Heart right ventricle (tissue), 16 donors: ENCODE data around the gene P2RX7. TPM values are rescaled to one million over a fixed set of nuclear protein-coding genes. Genes with fewer than 3 reads are reported as not detected.
"Not testable (repeated sequence)": the region's sequence is repeated elsewhere in the genome, so short reads cannot be mapped to it uniquely, and the experiment has no call there.

ENCODE experiments used
- ATAC-seq, 8 donors: fragments of 200-7000 bp; cut with Tn5 transposase; one replicate each; pipeline ENCODE4 v1.9.1; 2020; ENCODE audit warnings: mild to moderate bottlenecking in 8 of 8, moderate library complexity in 8 of 8, moderate number of reproducible peaks in 1 of 8
- DNase-seq, 2 donors: peaks; one replicate each; pipeline ENCODE4 v3.0.0-alpha.2; 2020
- H3K27ac ChIP-seq, 10 donors: fragments of 200-600 bp; sonication (generic) in 2 of 10; one replicate each; pipeline versions ENCODE4 v1.5.0 to v1.8.0; 2020 to 2022; ENCODE audit warnings: mild to moderate bottlenecking in 3 of 10
- H3K27me3 ChIP-seq, 7 donors: fragments of 200-600 bp; one replicate each; pipeline ENCODE4 v1.8.0; 2021 to 2022; ENCODE audit warnings: mild to moderate bottlenecking in 2 of 7
- H3K36me3 ChIP-seq, 9 donors: fragments of 200-600 bp; sonication (generic) in 1 of 9; one replicate each; pipeline versions ENCODE4 v1.5.0 to v1.8.0; 2020 to 2022; ENCODE audit warnings: mild to moderate bottlenecking in 2 of 9
- H3K4me1 ChIP-seq, 9 donors: fragments of 200-600 bp; sonication (generic) in 1 of 9; one replicate each; pipeline versions ENCODE4 v1.5.0 to v1.8.0; 2020 to 2022; ENCODE audit warnings: mild to moderate bottlenecking in 4 of 9
- H3K4me3 ChIP-seq, 10 donors: fragments of 200-600 bp; sonication (generic) in 2 of 10; one replicate each; pipeline versions ENCODE4 v1.5.0 to v1.8.0; 2020 to 2022; ENCODE audit warnings: mild to moderate bottlenecking in 7 of 10, moderate library complexity in 2 of 10
- H3K9me3 ChIP-seq, 11 donors: fragments of 200-600 bp in 10 of 11; sonication (generic) in 2 of 11; one replicate each; pipeline versions ENCODE4 v1.5.0 to v1.8.0; 2013 to 2022; ENCODE audit warnings: mild to moderate bottlenecking in 2 of 11, control low read depth in 1 of 11, moderate library complexity in 1 of 11
- CTCF ChIP-seq, 9 donors: fragments of 200-600 bp; sonication (generic) in 2 of 9; IDR thresholded peaks; one replicate each; pipeline versions ENCODE4 v1.5.0 to v1.8.0; 2021 to 2022; ENCODE audit warnings: antibody characterized with exemption in 9 of 9, mild to moderate bottlenecking in 5 of 9, moderate library complexity in 1 of 9
- WGBS, 2 donors: extraction: QIAGEN DNeasy Blood & Tissue Kit; methylation state at CpG; one replicate each; pipeline ENCODE4 v1.1.7; 2013; ENCODE audit warnings: inconsistent platforms in 1 of 2; 5-methylcytosine and 5-hydroxymethylcytosine counted together
- intact Hi-C, 10 donors: fragments of 100-400 bp; cut with DNase I; formaldehyde crosslinking; loops; one replicate each; pipeline versions ENCODE4 v1.11.1 to v1.14.2; 2022
- polyA plus RNA-seq, 2 donors: library from polyadenylated mRNA; stranded (reverse); fragments of 200-250 nt; gene quantifications; one replicate each; pipeline ENCODE4 v1.2.3, GENCODE V29; 2013
- total RNA-seq, 10 donors: library from RNA; stranded (reverse); fragmentation: NEBNext Ultra II Directional in 3 of 10; extraction: Animal tissue kit (Norgen Biotek cat#: 25700) in 3 of 10; gene quantifications; one replicate each; pipeline versions ENCODE4 v1.2.1 to v1.2.4, GENCODE V29; 2021 to 2023
- donor health status: Arrhythmogenic right ventricular cardiomyopathy.
- donor health status: ischemic (EF 13 %, LVEDD 7.1; RV severe dilation, severe dysfunction).
- donor health status: healthy with polysubstance abuse.
- donor health status: DM: no; HTN: yes; CAD: no.
- donor health status: DM: no; HTN: no; CAD: no.
- donor health status: ischemic (EF 25% LVEDD 6.9; RV normal size, moderate dysfunction).
- donor health status: ischemic (EF 25% LVEDD 5.7; RV mildly dilated, moderate dysfunction).
- donor health status: healthy.
- donor health status: DM: yes; HTN: yes; CAD: no.
- donor health status: Ischemic cardiomyopathy.
- donor health status: ischemic (EF 35%, LVEDD 5.7; RV mildly dilated, moderate dysfunction).
- donor health status: nonischemic (EF 11% LVEDD 7.7; RV severe dilation, severe dysfunction).
- donor health status: DM: yes; HTN: yes; CAD: no.
- donor health status: PGD.
- donor health status: ischemic (EF 29% LVEDD 5.4; RV normal size, mild dysfunction).
- donor health status: nonischemic (EF 23%, LVEDD 6.1; RV moderate dilation, normal function).

The P2RX7 gene
- total and polyA plus RNA-seq, 12 donors: 0.25 to 7.0 (median 1.6) TPM

GRCh38 chr12:121202407-121203355 is 70.0 kb downstream of the P2RX7 start:
- DNase-seq: no peak
- WGBS, 2 donors: 58% methylated on average over 14 of the region's 14 CpGs
- intact Hi-C loops: loop anchor here in 2 of 10 donors (10.0 kb wide), 1 partner anchor 68 kb away; the partner anchor contains the start of gene P2RX7 (in 2 of the 2)
- no peaks in the 10 kb centered on the region for H3K27me3 ChIP-seq
- no peaks in the 10 kb centered on the region for H3K36me3 ChIP-seq
- peak in 3 of 8 donors; percentile 45 to 62 (median 60) for ATAC-seq
- no peak overlapping the region for H3K4me3 ChIP-seq
- no peak for TF ChIP-seq CTCF (IDR thresholded peaks at IDR 0.05)
- H3K27ac ChIP-seq: peak overlapping the region in 1 of 10 donors; percentile 36
- H3K4me1 ChIP-seq: peaks cover 0 to 20% (median 0%) of the 10 kb centered on the region in 9 donors
- H3K9me3 ChIP-seq: no peaks in the 10 kb centered on the region

- Histone ChIP-seq H3K9me3 (no peaks in the 10 kb centered on the region), H3K36me3 (no peaks in the 10 kb centered on the region), H3K27ac (no peak overlapping the region), H3K4me1 (peaks cover 0 to 20% (median 0%) of the 10 kb centered on the region in 9 donors), H3K4me3 (no peak overlapping the region), H3K27me3 (no peaks in the 10 kb centered on the region)
- ATAC-seq (no peak), DNase-seq (no peak)
- WGBS, 2 donors: 78 to 87% methylated on average over 11 of the region's 11 CpGs
- intact Hi-C loops: loop anchor here in 2 of 10 donors (10.0 kb wide), 1 partner anchor 69 kb away; the partner anchor contains the start of gene P2RX7 (in 2 of the 2)
- no peak for TF ChIP-seq CTCF (IDR thresholded peaks at IDR 0.05)
These were observed 70.8 kb downstream of the P2RX7 start for GRCh38 chr12:121203482-121203881.

- intact Hi-C loops: loop anchor here in 3 of 10 donors (5.0 to 10.0 kb wide), 2 partner anchors 71 to 83 kb away; partner anchors contain the start of gene P2RX7 (in 2 of the 3)
- Histone ChIP-seq H3K4me3 (no peak overlapping the region), H3K27ac (no peak overlapping the region), H3K36me3 (no peaks in the 10 kb centered on the region), H3K9me3 (no peaks in the 10 kb centered on the region), H3K27me3 (no peaks in the 10 kb centered on the region), H3K4me1 (peaks cover 0 to 30% (median 1%) of the 10 kb centered on the region in 9 donors)
- no peak for TF ChIP-seq CTCF (IDR thresholded peaks at IDR 0.05)
- DNase-seq (no peak), ATAC-seq (no peak)
- 63 to 71% methylated on average over 7 of the region's 7 CpGs for WGBS, 2 donors
These were observed 72.8 kb downstream of the P2RX7 start for GRCh38 chr12:121205491-121205890.

GRCh38 chr12:121208571-121208970 is 75.9 kb downstream of the P2RX7 start:
- not testable (repeated sequence) for H3K9me3 ChIP-seq, H3K4me3 ChIP-seq, DNase-seq, H3K36me3 ChIP-seq, H3K27me3 ChIP-seq, ATAC-seq
- H3K27ac ChIP-seq: peak overlapping the region in 1 of 10 donors; percentile 84
- H3K4me1 ChIP-seq: peaks cover 0 to 38% (median 10%) of the 10 kb centered on the region in 9 donors
- WGBS, 2 donors: 93 to 96% methylated on average over 10 of the region's 10 CpGs
- intact Hi-C loops: loop anchor here in 3 of 10 donors (5.0 to 10.0 kb wide), 2 partner anchors 74 to 86 kb away; partner anchors contain the start of gene P2RX7 (in 2 of the 3)
